HUES64 (cell line): ENCODE results near the gene CTNNA3. TPM values are rescaled to one million over a fixed set of nuclear protein-coding genes. Genes with fewer than 3 reads are reported as not detected.
"Not testable (repeated sequence)": the region's sequence is repeated elsewhere in the genome, so short reads cannot be mapped to it uniquely, and the experiment has no call there.

Experiments used
- H3K27ac ChIP-seq: 2 replicates; pipeline ENCODE4 v1.7.0; 2013; ENCODE audit warnings: low read depth, low read length, inconsistent platforms
- H3K27me3 ChIP-seq: 2 replicates; pipeline ENCODE4 v1.6.1; 2013; ENCODE audit warnings: mild to moderate bottlenecking, low read length; ENCODE audit not compliant: insufficient read depth
- H3K36me3 ChIP-seq: 2 replicates; pipeline ENCODE4 v1.6.1; 2013; ENCODE audit warnings: mild to moderate bottlenecking, low read length; ENCODE audit not compliant: insufficient read depth
- H3K4me1 ChIP-seq: 2 replicates; pipeline ENCODE4 v1.6.1; 2013; ENCODE audit warnings: mild to moderate bottlenecking, low read length, moderate library complexity; ENCODE audit not compliant: insufficient read depth
- H3K4me3 ChIP-seq: 2 replicates; pipeline ENCODE4 v1.5.1; 2013; ENCODE audit warnings: mild to moderate bottlenecking, low read length, moderate library complexity
- H3K9ac ChIP-seq: 2 replicates; pipeline ENCODE4 v1.6.1; 2013; ENCODE audit warnings: mild to moderate bottlenecking, low read depth, low read length
- H3K9me3 ChIP-seq: 2 replicates; pipeline ENCODE4 v1.6.1; 2013; ENCODE audit warnings: low read depth, low read length; ENCODE audit not compliant: insufficient read depth
- WGBS: fragments of 150-250, 120-280 bp; methylation state at CpG from one replicate; pipeline ENCODE4 v1.1.7; 2013; ENCODE audit warnings: missing lambda C conversion rate; 5-methylcytosine and 5-hydroxymethylcytosine counted together
- polyA plus RNA-seq, 2 experiments: library from polyadenylated mRNA; stranded (reverse); fragments of 50-300 nt; gene quantifications; one replicate each; pipeline ENCODE4 v1.2.3, GENCODE V29; 2013

Gene CTNNA3
- polyA plus RNA-seq (2013, experiment 1 of 2): 0.60 TPM
- 1.0 TPM for polyA plus RNA-seq (2013, experiment 2 of 2)

GRCh38 chr10:67696029-67696428, at the start of gene CTNNA3:
TSS of gene CTNNA3 (minus strand) at chr10:67696195.
- H3K4me3 ChIP-seq: no peak within 1 kb of the TSS
- no peaks in the 10 kb centered on the region for H3K4me1 ChIP-seq
- H3K27ac ChIP-seq: no peak within 1 kb of the TSS
- H3K27me3 ChIP-seq: no peaks in the 10 kb centered on the region
- H3K36me3 ChIP-seq: no peaks in the 10 kb centered on the region
- no peak within 1 kb of the TSS for H3K9ac ChIP-seq
- WGBS: 76% methylated on average over 6 of the region's 6 CpGs
- H3K9me3 ChIP-seq: peaks cover 11% of the 10 kb centered on the region

- no peak overlapping the region for H3K27ac ChIP-seq
- H3K36me3 ChIP-seq: no peaks in the 10 kb centered on the region
- H3K4me1 ChIP-seq: no peaks in the 10 kb centered on the region
- H3K9ac ChIP-seq: no peak overlapping the region
- WGBS: 92% methylated on average over 1 of the region's 4 CpGs
- no peaks in the 10 kb centered on the region for H3K27me3 ChIP-seq
- no peak overlapping the region for H3K4me3 ChIP-seq
- H3K9me3 ChIP-seq: no peaks in the 10 kb centered on the region
These were observed 39.4 kb upstream of the CTNNA3 start for GRCh38 chr10:67735430-67735829.

GRCh38 chr10:67733511-67733910, 37.5 kb upstream of the CTNNA3 start:
- H3K4me3 ChIP-seq: no peak overlapping the region
- H3K9me3 ChIP-seq: no peaks in the 10 kb centered on the region
- no peak overlapping the region for H3K27ac ChIP-seq
- no peaks in the 10 kb centered on the region for H3K36me3 ChIP-seq
- no peaks in the 10 kb centered on the region for H3K27me3 ChIP-seq
- no peak overlapping the region for H3K9ac ChIP-seq
- 94% methylated on average over 1 of the region's 1 CpG for WGBS
- H3K4me1 ChIP-seq: no peaks in the 10 kb centered on the region

GRCh38 chr10:67725567-67725966, 29.6 kb upstream of the CTNNA3 start:
- H3K36me3 ChIP-seq: no peaks in the 10 kb centered on the region
- no peaks in the 10 kb centered on the region for H3K4me1 ChIP-seq
- WGBS: no CpG with 5 or more reads among the region's 2 CpGs
- H3K27ac ChIP-seq: no peak overlapping the region
- H3K4me3 ChIP-seq: no peak overlapping the region
- H3K9ac ChIP-seq: no peak overlapping the region
- H3K9me3 ChIP-seq: no peaks in the 10 kb centered on the region
- no peaks in the 10 kb centered on the region for H3K27me3 ChIP-seq

GRCh38 chr10:67723601-67724000, 27.6 kb upstream of the CTNNA3 start:
- Histone ChIP-seq H3K27ac (no peak overlapping the region), H3K36me3 (no peaks in the 10 kb centered on the region), H3K4me1 (no peaks in the 10 kb centered on the region), H3K9me3 (no peaks in the 10 kb centered on the region), H3K9ac (no peak overlapping the region), H3K4me3 (no peak overlapping the region), H3K27me3 (no peaks in the 10 kb centered on the region)
- 95% methylated on average over 6 of the region's 6 CpGs for WGBS

GRCh38 chr10:67722113-67722512, 26.1 kb upstream of the CTNNA3 start:
- Histone ChIP-seq H3K4me3 (no peak overlapping the region), H3K4me1 (no peaks in the 10 kb centered on the region), H3K27ac (no peak overlapping the region), H3K36me3 (no peaks in the 10 kb centered on the region), H3K9ac (no peak overlapping the region), H3K9me3 (no peaks in the 10 kb centered on the region), H3K27me3 (no peaks in the 10 kb centered on the region)

- not testable (repeated sequence) for H3K4me3 ChIP-seq, H3K4me1 ChIP-seq, H3K9me3 ChIP-seq, H3K27ac ChIP-seq, H3K27me3 ChIP-seq, H3K9ac ChIP-seq, H3K36me3 ChIP-seq
- 97% methylated on average over 4 of the region's 4 CpGs for WGBS
These were observed 20.5 kb upstream of the CTNNA3 start for GRCh38 chr10:67716455-67716854.

- Histone ChIP-seq H3K36me3 (no peaks in the 10 kb centered on the region), H3K9me3 (0 out of 2 replicates have a peak, but pooled peaks cover 5% of the 10 kb centered on the region), H3K4me1 (peaks cover 5% of the 10 kb centered on the region; the same call in 1 of the 2 replicates), H3K27me3 (no peaks in the 10 kb centered on the region), H3K4me3 (no peak overlapping the region), H3K9ac (no peak overlapping the region), H3K27ac (no peak overlapping the region)
- 81% methylated on average over 1 of the region's 1 CpG for WGBS
These were observed 9.9 kb upstream of the CTNNA3 start for GRCh38 chr10:67705921-67706320.

- not testable (repeated sequence) for H3K27me3 ChIP-seq, H3K36me3 ChIP-seq
- WGBS: 94% methylated on average over 23 of the region's 23 CpGs
These were observed 3.7 kb upstream of the CTNNA3 start for GRCh38 chr10:67699613-67700270.

GRCh38 chr10:67698164-67698563, 2.2 kb upstream of the CTNNA3 start:
- WGBS: 88% methylated on average over 4 of the region's 4 CpGs
- Histone ChIP-seq H3K4me1 (no peaks in the 10 kb centered on the region), H3K27me3 (no peaks in the 10 kb centered on the region), H3K9me3 (peaks cover 11% of the 10 kb centered on the region), H3K36me3 (no peaks in the 10 kb centered on the region), H3K9ac (no peak overlapping the region), H3K27ac (no peak overlapping the region), H3K4me3 (no peak overlapping the region)

More at GRCh38 chr10:67699613-67700270, 3.7 kb upstream of the CTNNA3 start:
- H3K4me1 ChIP-seq, H3K4me3 ChIP-seq, H3K9ac ChIP-seq, H3K27ac ChIP-seq: not testable (repeated sequence)
- peaks cover 11% of the 10 kb centered on the region for H3K9me3 ChIP-seq

- 41% methylated on average over 2 of the region's 2 CpGs for WGBS
- H3K27ac ChIP-seq: no peak overlapping the region
- H3K36me3 ChIP-seq: no peaks in the 10 kb centered on the region
- no peak overlapping the region for H3K9ac ChIP-seq
- peaks cover 11% of the 10 kb centered on the region for H3K9me3 ChIP-seq
- no peak overlapping the region for H3K4me3 ChIP-seq
- no peaks in the 10 kb centered on the region for H3K4me1 ChIP-seq
- no peaks in the 10 kb centered on the region for H3K27me3 ChIP-seq
These were observed 1.7 kb upstream of the CTNNA3 start for GRCh38 chr10:67697724-67698131.

GRCh38 chr10:67696679-67697078, 684 bp upstream of the CTNNA3 start:
- WGBS: 97% methylated on average over 2 of the region's 2 CpGs
- H3K27ac ChIP-seq: no peak overlapping the region
- H3K4me1 ChIP-seq: no peaks in the 10 kb centered on the region
- H3K27me3 ChIP-seq: no peaks in the 10 kb centered on the region
- H3K9me3 ChIP-seq: peaks cover 11% of the 10 kb centered on the region
- no peak overlapping the region for H3K4me3 ChIP-seq
- no peaks in the 10 kb centered on the region for H3K36me3 ChIP-seq
- H3K9ac ChIP-seq: no peak overlapping the region
